Hepatocyte (in vitro differentiated cells): ENCODE measurements around the gene TECR.

Experiments used
- CTCF ChIP-seq: fragments of 200-600 bp; sonication (generic); IDR thresholded peaks from 2 replicates; pipeline ENCODE4 v1.5.1; 2016; ENCODE audit warnings: antibody characterized with exemption, mild to moderate bottlenecking; ENCODE audit not compliant: poor library complexity
- EZH2 ChIP-seq: fragments of 200-600 bp; sonication (generic); IDR thresholded peaks from 2 replicates; pipeline ENCODE4 v1.6.1; 2016; ENCODE audit warnings: antibody characterized with exemption, mild to moderate bottlenecking, borderline replicate concordance

DNA sequence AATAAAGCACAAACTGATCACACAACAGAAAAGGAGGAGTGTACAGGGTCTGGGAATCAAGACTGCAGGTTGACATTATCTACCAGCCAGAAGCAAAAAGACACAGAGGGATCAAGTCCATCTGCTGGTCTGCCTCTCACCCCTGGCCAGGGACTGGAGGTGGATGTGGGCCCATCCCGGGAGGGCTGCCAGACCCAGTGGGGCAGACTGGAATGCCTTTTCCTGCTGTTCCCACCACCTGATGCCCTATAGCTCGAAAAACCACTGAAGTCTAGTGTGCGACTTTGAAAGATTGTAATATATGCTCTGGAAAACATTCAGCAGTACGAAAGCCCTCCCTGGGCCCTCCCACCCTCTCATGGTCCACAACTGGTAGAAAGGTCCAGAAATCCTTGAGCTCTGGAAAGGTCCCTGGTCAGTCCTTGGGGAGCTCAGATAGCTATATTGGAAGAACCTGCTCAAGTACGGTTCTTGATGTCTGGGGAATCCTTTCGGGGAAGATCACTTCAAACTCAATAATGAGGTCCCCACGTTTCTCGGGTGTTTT is 13.8 kb upstream of the TECR start:
- TF ChIP-seq CTCF (no peak), EZH2 (no peak)
